Keratinocyte (primary cell): Measurements from ENCODE around the gene ABCA3. TPM values are rescaled to one million over a fixed set of nuclear protein-coding genes. Genes with fewer than 3 reads are reported as not detected.

Source experiments
- DNase-seq: peaks from one replicate; pipeline ENCODE4 v3.0.0-alpha.2; 2011; ENCODE audit warnings: low read depth, missing footprints, low spot score
- FAIRE-seq: peaks from 2 replicates; lab custom pipeline; 2011; peaks lifted over from hg19 to GRCh38; lab: Jason Lieb, UNC
- H2AFZ ChIP-seq: 2 replicates; pipeline ENCODE4 v1.6.0; 2012; ENCODE audit warnings: low read length, control low read depth, inconsistent platforms; ENCODE audit not compliant: control insufficient read depth
- H3K27ac ChIP-seq: 2 replicates; pipeline ENCODE4 v1.5.1; 2011; ENCODE audit warnings: low read length; ENCODE audit not compliant: control insufficient read depth, insufficient read depth
- H3K27me3 ChIP-seq: 3 replicates; pipeline ENCODE4 v1.6.0; 2011; ENCODE audit warnings: low read length; ENCODE audit not compliant: control insufficient read depth, insufficient read depth; ENCODE audit errors: extremely low read depth
- H3K36me3 ChIP-seq, 2 experiments: 2 replicates in 1 of 2; 3 replicates in 1 of 2; pipeline ENCODE4 v1.5.1; 2011; ENCODE audit warnings: low read length in 2 of 2, mild to moderate bottlenecking in 1 of 2; ENCODE audit not compliant: control insufficient read depth in 2 of 2, insufficient read depth in 2 of 2; ENCODE audit errors: extremely low read depth in 1 of 2
- H3K4me1 ChIP-seq: 3 replicates; pipeline ENCODE4 v1.5.1; 2011; ENCODE audit warnings: low read length; ENCODE audit not compliant: control insufficient read depth, insufficient read depth; ENCODE audit errors: extremely low read depth
- H3K4me2 ChIP-seq: 3 replicates; pipeline ENCODE4 v1.6.0; 2011; ENCODE audit warnings: low read depth, low read length; ENCODE audit not compliant: control insufficient read depth, insufficient read depth; ENCODE audit errors: extremely low read depth
- H3K4me3 ChIP-seq, 3 experiments: fragments of 200-600 bp in 1 of 3; sonication (generic) in 1 of 3; 2 replicates in 2 of 3; 3 replicates in 1 of 3; pipeline ENCODE4 v1.5.1; 2011 to 2016; ENCODE audit warnings: low read length in 3 of 3, mild to moderate bottlenecking in 3 of 3, control low read depth in 2 of 3, inconsistent platforms in 1 of 3, low read depth in 1 of 3, mixed read lengths in 1 of 3, mixed run types in 1 of 3, moderate library complexity in 1 of 3; ENCODE audit not compliant: control insufficient read depth in 2 of 3, insufficient read depth in 2 of 3; ENCODE audit errors: extremely low read depth in 1 of 3
- H3K79me2 ChIP-seq: 2 replicates; pipeline ENCODE4 v1.6.0; 2012; ENCODE audit warnings: low read length; ENCODE audit not compliant: control insufficient read depth, insufficient read depth
- H3K9ac ChIP-seq: 3 replicates; pipeline ENCODE4 v1.6.0; 2011; ENCODE audit warnings: low read length; ENCODE audit not compliant: control insufficient read depth, insufficient read depth; ENCODE audit errors: extremely low read depth
- H3K9me1 ChIP-seq: 3 replicates; pipeline ENCODE4 v1.6.0; 2011; ENCODE audit warnings: low read length; ENCODE audit not compliant: control insufficient read depth, insufficient read depth; ENCODE audit errors: extremely low read depth
- H3K9me3 ChIP-seq: 2 replicates; pipeline ENCODE4 v1.5.1; 2012; ENCODE audit warnings: low read depth, low read length; ENCODE audit not compliant: control insufficient read depth
- H4K20me1 ChIP-seq: 3 replicates; pipeline ENCODE4 v1.6.0; 2011; ENCODE audit warnings: low read length; ENCODE audit not compliant: control insufficient read depth, insufficient read depth; ENCODE audit errors: extremely low read depth
- CTCF ChIP-seq, 3 experiments: IDR thresholded peaks in 1 of 3; conservative IDR thresholded peaks in 1 of 3; optimal IDR thresholded peaks in 1 of 3; 2 replicates in 2 of 3; 3 replicates in 1 of 3; pipeline versions ENCODE3 to v1.5.1; 2011; ENCODE audit warnings: low read length in 3 of 3, mild to moderate bottlenecking in 3 of 3, moderate library complexity in 2 of 3, control low read depth in 1 of 3, inconsistent platforms in 1 of 3; ENCODE audit not compliant: insufficient read depth in 2 of 3; ENCODE audit errors: extremely low read depth in 1 of 3
- EZH2 ChIP-seq: IDR thresholded peaks from one replicate; pipeline ENCODE4 v1.6.1; 2012; ENCODE audit warnings: inconsistent platforms, mild to moderate bottlenecking, low read length, moderate library complexity
- dilution Hi-C: fragments of 300-500 bp; cut with MboI; formaldehyde crosslinking; loops from one replicate; pipeline ENCODE4 v1.7.0; 2020; ENCODE audit warnings: low sequenced_read_pairs; ENCODE audit not compliant: extremely low pct_ligation_motif_present
- polyA plus RNA-seq, 5 experiments: library from polyadenylated mRNA; depleted of rRNA in 3 of 5; stranded (reverse) in 3 of 5; stranded (forward) in 1 of 5; unstranded in 1 of 5; fragments of >200 nt; gene quantifications; 1 replicate in 1 of 5; 2 replicates in 3 of 5; 3 replicates in 1 of 5; pipeline versions ENCODE4 v1.2.1 to v1.2.3, GENCODE V29; 2011 to 2012; ENCODE audit warnings: missing spikeins in 2 of 5, low read depth in 1 of 5, low replicate concordance in 1 of 5

ABCA3 gene
- polyA plus RNA-seq, 1 donor (not counting 4 experiments of a cell fraction or from before 2014, with no cell fraction given): 0.08 TPM

- Histone ChIP-seq H2AFZ (no peak overlapping the region), H3K79me2 (peaks cover 7% of the 10 kb centered on the region), H3K36me3 (peaks cover 0 to 1% of the 10 kb centered on the region in 2 experiments), H3K27me3 (no peaks in the 10 kb centered on the region), H3K4me1 (peaks cover 9% of the 10 kb centered on the region), H3K4me2 (no peak overlapping the region), H3K9ac (no peak overlapping the region), H3K9me1 (no peaks in the 10 kb centered on the region), H4K20me1 (peaks cover 2% of the 10 kb centered on the region), H3K27ac (no peak overlapping the region), H3K4me3 (no peak overlapping the region), H3K9me3 (no peaks in the 10 kb centered on the region)
- FAIRE-seq (no peak), DNase-seq (no peak)
- TF ChIP-seq EZH2 (no peak), CTCF (optimal IDR thresholded peaks at IDR 0.05 in 1 of 3, IDR thresholded peaks at IDR 0.05 in 1 of 3, conservative IDR thresholded peaks at IDR 0.05 in 1 of 3; ENCODE audit: extremely low read depth in 1 of 3, insufficient read depth in 2 of 3, low read length in 3 of 3) (no peak)
- dilution Hi-C loops: no loop called here
These were observed 67.0 kb downstream of the ABCA3 start for GRCh38 chr16:2273484-2273883.

GRCh38 chr16:2271848-2272461 is 68.6 kb downstream of the ABCA3 start:
- FAIRE-seq: no peak
- Histone ChIP-seq H3K36me3 (peaks cover 0 to 1% of the 10 kb centered on the region in 2 experiments), H2AFZ (no peak overlapping the region), H3K27me3 (no peaks in the 10 kb centered on the region), H3K9me3 (no peaks in the 10 kb centered on the region), H3K9ac (no peak overlapping the region), H3K27ac (no peak overlapping the region), H3K4me3 (no peak overlapping the region), H3K9me1 (no peaks in the 10 kb centered on the region), H4K20me1 (peaks cover 2% of the 10 kb centered on the region), H3K79me2 (peaks cover 16% of the 10 kb centered on the region), H3K4me1 (peaks cover 9% of the 10 kb centered on the region), H3K4me2 (no peak overlapping the region)
- DNase-seq: no peak
- dilution Hi-C loops: no loop called here
- no peak for TF ChIP-seq CTCF (optimal IDR thresholded peaks at IDR 0.05 in 1 of 3, IDR thresholded peaks at IDR 0.05 in 1 of 3, conservative IDR thresholded peaks at IDR 0.05 in 1 of 3; ENCODE audit: extremely low read depth in 1 of 3, insufficient read depth in 2 of 3, low read length in 3 of 3)
- TF ChIP-seq EZH2: no peak
